Mesothelial cell of epicardium (in vitro differentiated cells): ENCODE results near the gene F12. TPM values are rescaled to one million over a fixed set of nuclear protein-coding genes. Genes with fewer than 3 reads are reported as not detected.

Experiments used
- DNase-seq, 2 experiments: peaks; one replicate each; pipeline ENCODE4 v3.0.0; 2021; ENCODE audit warnings: low spot score in 2 of 2; ENCODE audit not compliant: unreplicated experiment in 2 of 2
- H3K27ac Mint-ChIP-seq: 2 replicates; pipeline ENCODE4 v1.8.0; 2021; ENCODE audit warnings: mixed read lengths
- H3K27me3 Mint-ChIP-seq: 2 replicates; pipeline ENCODE4 v1.8.0; 2021; ENCODE audit warnings: low read depth, mixed read lengths
- H3K36me3 Mint-ChIP-seq: 2 replicates; pipeline ENCODE4 v1.8.0; 2021; ENCODE audit warnings: mixed read lengths
- H3K4me1 Mint-ChIP-seq: 2 replicates; pipeline ENCODE4 v1.8.0; 2021; ENCODE audit warnings: mixed read lengths
- H3K4me3 Mint-ChIP-seq: 2 replicates; pipeline ENCODE4 v1.8.0; 2021; ENCODE audit warnings: mild to moderate bottlenecking, moderate library complexity, mixed read lengths
- H3K9me3 Mint-ChIP-seq: 2 replicates; pipeline ENCODE4 v1.8.0; 2021; ENCODE audit warnings: mixed read lengths
- CTCF ChIP-seq: fragments of 200-600 bp; sonication (generic); IDR thresholded peaks from one replicate; pipeline ENCODE4 v1.5.0; 2021; ENCODE audit warnings: antibody characterized with exemption; ENCODE audit not compliant: unreplicated experiment
- total RNA-seq: library from RNA; stranded (reverse); gene quantifications from 3 replicates; pipeline ENCODE4 v1.2.1, GENCODE V29; 2021

F12 gene
- total RNA-seq, 1 donor from 2014 or later: 2.3 TPM

- Mint-ChIP-seq H3K9me3 (no peaks in the 10 kb centered on the region), H3K27me3 (peaks cover 7% of the 10 kb centered on the region), H3K36me3 (peaks cover 20% of the 10 kb centered on the region), H3K27ac (no peak overlapping the region), H3K4me3 (no peak overlapping the region), H3K4me1 (peaks cover 8% of the 10 kb centered on the region)
- no peak for DNase-seq
- TF ChIP-seq CTCF: no peak
These were observed 31.0 kb upstream of the F12 start for GRCh38 chr5:177440211-177440989.

- no peak overlapping the region for H3K4me3 Mint-ChIP-seq
- no peak for DNase-seq
- TF ChIP-seq CTCF: no peak
- peaks cover 2% of the 10 kb centered on the region for H3K27me3 Mint-ChIP-seq
- peaks cover 3% of the 10 kb centered on the region for H3K4me1 Mint-ChIP-seq
- H3K36me3 Mint-ChIP-seq: peaks cover 20% of the 10 kb centered on the region
- H3K27ac Mint-ChIP-seq: no peak overlapping the region
- no peaks in the 10 kb centered on the region for H3K9me3 Mint-ChIP-seq
These were observed 30.2 kb upstream of the F12 start for GRCh38 chr5:177439518-177440053.

GRCh38 chr5:177438468-177438867 lies 29.1 kb upstream of the F12 start:
- no peaks in the 10 kb centered on the region for H3K27me3 Mint-ChIP-seq
- no peak for DNase-seq
- no peaks in the 10 kb centered on the region for H3K9me3 Mint-ChIP-seq
- peaks cover 20% of the 10 kb centered on the region for H3K36me3 Mint-ChIP-seq
- peak overlapping the region; percentile 59 for H3K27ac Mint-ChIP-seq
- TF ChIP-seq CTCF: no peak
- no peak overlapping the region for H3K4me3 Mint-ChIP-seq
- H3K4me1 Mint-ChIP-seq: no peaks in the 10 kb centered on the region

GRCh38 chr5:177437623-177438022 lies 28.3 kb upstream of the F12 start:
- Mint-ChIP-seq H3K27me3 (no peaks in the 10 kb centered on the region), H3K36me3 (peaks cover 22% of the 10 kb centered on the region), H3K27ac (no peak overlapping the region), H3K9me3 (no peaks in the 10 kb centered on the region), H3K4me3 (no peak overlapping the region), H3K4me1 (no peaks in the 10 kb centered on the region)
- TF ChIP-seq CTCF: no peak
- DNase-seq: no peak

- no peak overlapping the region for H3K27ac Mint-ChIP-seq
- no peaks in the 10 kb centered on the region for H3K9me3 Mint-ChIP-seq
- H3K4me1 Mint-ChIP-seq: no peaks in the 10 kb centered on the region
- no peak overlapping the region for H3K4me3 Mint-ChIP-seq
- peaks cover 22% of the 10 kb centered on the region for H3K36me3 Mint-ChIP-seq
- no peaks in the 10 kb centered on the region for H3K27me3 Mint-ChIP-seq
- TF ChIP-seq CTCF: no peak
- no peak for DNase-seq
These were observed 26.6 kb upstream of the F12 start for GRCh38 chr5:177435847-177436536.
